Measurements from ENCODE around the gene GSTA4.
A peak's percentile ranks its signal among the peaks of the same experiment; 100 is the strongest.

GSTA4 gene

DNA sequence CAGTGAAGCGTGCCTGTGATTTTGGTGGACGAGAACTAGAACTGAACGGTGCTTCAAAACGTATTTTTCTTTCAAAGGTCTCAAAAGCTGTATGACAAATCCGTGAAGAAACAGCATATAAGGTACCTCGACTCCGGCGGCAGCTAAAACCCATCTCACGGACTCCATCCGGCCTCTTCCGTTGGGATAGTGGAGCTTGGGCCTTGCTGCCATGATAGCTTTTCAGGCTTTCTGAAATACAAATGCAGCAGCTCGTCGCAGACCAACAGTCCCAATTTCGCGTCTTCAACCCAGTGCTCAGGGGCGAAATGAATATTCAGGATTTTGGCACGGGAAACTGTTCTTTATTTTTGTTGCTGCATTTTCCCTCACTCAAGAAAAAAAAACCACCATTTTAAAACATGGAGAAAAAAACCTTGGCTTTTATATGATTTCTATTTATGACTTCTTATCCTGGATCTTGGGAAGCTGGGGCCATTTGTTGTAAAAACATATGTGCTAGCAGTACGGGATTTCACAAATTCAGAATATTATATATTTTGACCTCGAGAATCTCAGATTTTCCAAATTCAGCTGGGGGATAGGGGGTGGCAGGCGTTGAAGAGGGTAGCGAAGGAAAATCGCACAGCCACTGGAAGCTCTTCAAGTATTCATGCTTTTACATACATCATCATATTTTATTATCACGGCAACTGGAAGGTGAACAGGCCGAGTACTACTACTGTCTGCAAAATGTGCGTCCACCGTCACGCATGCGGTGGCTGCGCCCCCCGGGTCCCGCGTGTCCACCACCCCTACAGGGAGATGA lies 849 bp downstream of the GSTA4 start:
- peak overlapping the region; percentile 68 for H3K4me3 ChIP-seq (ENCODE audit: low read depth, low read length)
- no peak for DNase-seq (ENCODE audit: low read depth)
- no peak for TF ChIP-seq MYC (IDR thresholded peaks at IDR 0.05; ENCODE audit: low read depth, low read length)

DNA sequence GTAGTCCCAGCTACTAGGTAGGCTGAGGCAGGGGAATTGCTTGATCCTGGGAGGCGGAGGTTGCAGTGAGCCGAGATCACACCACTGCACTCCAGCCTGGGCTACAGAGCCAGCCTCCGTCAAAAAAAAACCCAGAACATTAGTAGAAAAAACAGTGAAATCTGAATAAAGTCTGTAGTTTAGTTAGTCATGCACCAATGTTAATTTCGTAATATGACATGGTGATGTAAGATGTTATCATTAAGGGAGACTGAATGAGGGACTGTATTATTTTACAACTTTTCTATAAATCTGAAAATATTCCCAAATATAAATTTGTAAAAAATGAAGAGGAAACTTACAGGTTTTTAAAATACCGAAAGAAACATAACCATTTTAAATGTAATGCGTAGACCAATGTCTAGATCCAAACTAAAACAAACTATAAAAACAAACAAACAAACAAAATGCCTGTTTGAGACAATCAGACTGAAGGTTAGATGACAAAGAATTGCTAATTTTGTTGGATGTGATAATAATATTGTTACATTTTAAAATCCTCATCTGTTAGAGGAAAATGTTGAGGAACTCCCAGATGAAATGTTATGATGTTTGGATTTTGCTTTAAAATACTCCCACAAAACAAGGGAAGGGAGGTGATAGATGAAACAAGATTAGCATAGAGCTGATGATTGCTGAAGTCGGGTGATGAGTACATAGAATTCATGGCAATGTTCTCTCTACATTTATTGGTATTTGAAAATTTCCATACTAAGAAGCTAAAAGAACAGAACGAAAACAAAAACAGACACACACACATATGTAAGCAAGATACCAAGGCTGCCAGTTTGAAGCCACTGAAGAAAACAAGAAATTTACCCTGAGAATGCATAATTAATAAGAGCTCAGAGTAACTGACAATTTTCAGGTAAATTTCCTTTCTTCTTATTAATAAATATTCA lies 1.8 kb downstream of the GSTA4 start:
- TF ChIP-seq, protein P1, sequence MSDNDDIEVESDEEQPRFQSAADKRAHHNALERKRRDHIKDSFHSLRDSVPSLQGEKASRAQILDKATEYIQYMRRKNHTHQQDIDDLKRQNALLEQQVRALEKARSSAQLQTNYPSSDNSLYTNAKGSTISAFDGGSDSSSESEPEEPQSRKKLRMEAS (IDR thresholded peaks at IDR 0.05; ENCODE audit: low read depth, low read length): no peak
- TF ChIP-seq, protein P2, sequence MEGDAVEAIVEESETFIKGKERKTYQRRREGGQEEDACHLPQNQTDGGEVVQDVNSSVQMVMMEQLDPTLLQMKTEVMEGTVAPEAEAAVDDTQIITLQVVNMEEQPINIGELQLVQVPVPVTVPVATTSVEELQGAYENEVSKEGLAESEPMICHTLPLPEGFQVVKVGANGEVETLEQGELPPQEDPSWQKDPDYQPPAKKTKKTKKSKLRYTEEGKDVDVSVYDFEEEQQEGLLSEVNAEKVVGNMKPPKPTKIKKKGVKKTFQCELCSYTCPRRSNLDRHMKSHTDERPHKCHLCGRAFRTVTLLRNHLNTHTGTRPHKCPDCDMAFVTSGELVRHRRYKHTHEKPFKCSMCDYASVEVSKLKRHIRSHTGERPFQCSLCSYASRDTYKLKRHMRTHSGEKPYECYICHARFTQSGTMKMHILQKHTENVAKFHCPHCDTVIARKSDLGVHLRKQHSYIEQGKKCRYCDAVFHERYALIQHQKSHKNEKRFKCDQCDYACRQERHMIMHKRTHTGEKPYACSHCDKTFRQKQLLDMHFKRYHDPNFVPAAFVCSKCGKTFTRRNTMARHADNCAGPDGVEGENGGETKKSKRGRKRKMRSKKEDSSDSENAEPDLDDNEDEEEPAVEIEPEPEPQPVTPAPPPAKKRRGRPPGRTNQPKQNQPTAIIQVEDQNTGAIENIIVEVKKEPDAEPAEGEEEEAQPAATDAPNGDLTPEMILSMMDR (IDR thresholded peaks at IDR 0.05; ENCODE audit: low read depth, low read length): no peak
- TF ChIP-seq POLR2A (IDR thresholded peaks at IDR 0.05; ENCODE audit: extremely low read depth, insufficient read length): no peak
- no peak for TF ChIP-seq MYC (IDR thresholded peaks at IDR 0.05; ENCODE audit: low read depth, low read length)
- peak; percentile 31 for DNase-seq (ENCODE audit: low read depth)
- no peak overlapping the region for H3K4me3 ChIP-seq (ENCODE audit: low read depth, low read length)

DNA sequence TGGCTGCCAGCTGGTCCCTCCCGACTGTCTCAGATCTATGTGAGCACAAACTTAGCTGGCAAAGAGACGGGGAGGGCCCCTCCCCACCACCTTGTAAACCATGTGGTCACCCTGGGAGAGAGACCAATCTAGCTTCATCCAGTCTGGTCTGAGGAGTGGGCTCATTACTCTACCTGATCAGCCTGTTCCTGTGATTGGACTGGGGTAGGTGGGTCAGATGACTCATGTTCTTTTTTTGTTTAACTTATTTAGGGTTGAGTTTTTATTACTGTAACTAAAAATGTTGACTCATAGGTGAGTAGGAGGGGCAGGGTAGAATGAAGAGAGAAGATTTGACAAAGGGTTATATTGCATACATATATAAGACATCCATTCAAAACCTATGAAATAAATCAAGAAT lies 4.7 kb downstream of the GSTA4 start:
- H3K4me3 ChIP-seq (ENCODE audit: low read depth, low read length): no peak overlapping the region
- no peak for DNase-seq (ENCODE audit: low read depth)
- TF ChIP-seq, protein P1 (IDR thresholded peaks at IDR 0.05; ENCODE audit: low read depth, low read length): no peak
- TF ChIP-seq MYC (IDR thresholded peaks at IDR 0.05; ENCODE audit: low read depth, low read length) (no peak), POLR2A (IDR thresholded peaks at IDR 0.05; ENCODE audit: extremely low read depth, insufficient read length) (no peak)
- TF ChIP-seq, protein P2 (IDR thresholded peaks at IDR 0.05; ENCODE audit: low read depth, low read length): no peak

DNA sequence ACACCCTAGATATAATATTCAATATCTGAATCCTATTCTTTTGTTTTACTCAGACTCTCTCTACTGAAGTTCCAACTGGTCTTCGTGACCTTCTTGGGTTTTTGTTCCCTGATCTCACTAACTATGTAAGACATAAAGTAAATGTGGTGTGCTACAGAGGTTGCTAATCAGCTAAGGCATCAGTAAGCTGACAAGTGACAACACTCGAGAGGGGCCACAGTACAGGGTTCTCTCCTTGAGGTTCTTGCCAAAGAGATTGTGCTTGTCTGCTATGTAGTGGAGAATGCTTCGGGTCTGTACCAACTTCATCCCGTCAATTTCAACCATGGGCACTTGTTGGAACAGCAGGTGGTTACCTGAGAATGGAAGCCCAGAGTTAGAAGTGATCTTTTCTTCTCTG lies 9.9 kb downstream of the GSTA4 start:
- TF ChIP-seq, protein P2 (IDR thresholded peaks at IDR 0.05; ENCODE audit: low read depth, low read length): no peak
- DNase-seq (ENCODE audit: low read depth): no peak

GRCh38 chr6:52984247-52984646 lies 10.8 kb downstream of the GSTA4 start:
- no peak for TF ChIP-seq POLR2A (IDR thresholded peaks at IDR 0.05; ENCODE audit: extremely low read depth, insufficient read length)
- TF ChIP-seq, protein P1 (IDR thresholded peaks at IDR 0.05; ENCODE audit: low read depth, low read length): no peak
- TF ChIP-seq, protein P2 (IDR thresholded peaks at IDR 0.05; ENCODE audit: low read depth, low read length): no peak
- TF ChIP-seq MYC (IDR thresholded peaks at IDR 0.05; ENCODE audit: low read depth, low read length): no peak
- H3K4me3 ChIP-seq (ENCODE audit: low read depth, low read length): no peak overlapping the region
- DNase-seq (ENCODE audit: low read depth): peak; percentile 78

More for the DNA sequence above, 9.9 kb downstream of the GSTA4 start:
- H3K4me3 ChIP-seq (ENCODE audit: low read depth, low read length): no peak overlapping the region

DNA sequence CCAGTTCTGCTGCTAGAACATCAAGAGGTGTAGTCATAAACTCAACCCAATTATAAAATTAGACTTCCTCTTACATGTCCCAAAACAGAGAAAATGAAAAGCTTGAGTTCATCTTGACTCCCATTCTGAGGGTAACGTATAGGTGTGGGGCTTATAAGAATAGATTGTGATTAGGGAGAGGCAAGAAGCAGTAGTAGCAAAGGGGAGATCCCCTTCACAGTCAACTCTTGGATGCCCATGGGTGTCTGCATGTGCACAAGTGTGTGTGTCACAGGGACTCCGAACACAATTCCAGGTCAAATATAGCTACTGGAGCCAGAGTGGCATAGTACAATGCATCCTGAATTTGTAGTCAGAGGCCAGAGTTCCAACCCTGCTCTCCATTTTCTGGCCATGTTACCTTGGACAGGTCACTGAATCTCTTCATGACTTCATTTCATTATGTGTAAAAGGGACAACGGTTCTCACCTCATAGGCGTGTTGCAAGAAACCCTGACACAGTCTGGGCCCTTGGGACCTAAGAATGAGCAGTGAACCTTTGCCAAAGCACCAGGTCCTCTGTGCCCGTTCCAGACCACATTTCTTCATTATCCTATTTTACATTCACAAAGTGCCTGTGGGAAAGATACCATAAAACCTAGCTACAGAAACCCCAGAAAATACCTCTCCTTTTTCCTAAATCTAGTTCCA lies 11.8 kb downstream of the GSTA4 start:
- peak; percentile 17 for DNase-seq (ENCODE audit: low read depth)
- TF ChIP-seq, protein P1 (IDR thresholded peaks at IDR 0.05; ENCODE audit: low read depth, low read length): no peak
- TF ChIP-seq MYC (IDR thresholded peaks at IDR 0.05; ENCODE audit: low read depth, low read length): no peak
- no peak for TF ChIP-seq POLR2A (IDR thresholded peaks at IDR 0.05; ENCODE audit: extremely low read depth, insufficient read length)
- TF ChIP-seq, protein P2 (IDR thresholded peaks at IDR 0.05; ENCODE audit: low read depth, low read length): no peak
- no peak overlapping the region for H3K4me3 ChIP-seq (ENCODE audit: low read depth, low read length)
